Measurements from ENCODE around the gene FBXW11. TPM values are rescaled to one million over a fixed set of nuclear protein-coding genes. Genes with fewer than 3 reads are reported as not detected.

The FBXW11 gene
- total and polyA plus RNA-seq, 2 of the 8 experiments (the other 6 are each of a cell fraction or from before 2014, with no cell fraction given), result 45.0 to 75.6 TPM

GRCh38 chr5:171848006-171848405, 158.4 kb downstream of the FBXW11 start:
- Histone ChIP-seq H3K27me3 (replicated peaks in 1 of 4; ENCODE audit: control insufficient read depth in 3 of 4, extremely low read depth in 1 of 4, insufficient read depth in 3 of 4, low read length in 3 of 4) (no peaks in the 10 kb centered on the region), H2BK20ac (ENCODE audit: low read length) (no peak overlapping the region), H3K4me2 (ENCODE audit: insufficient read depth in 1 of 2, low read depth in 2 of 2, low read length in 2 of 2) (no peak overlapping the region), H3K23ac (ENCODE audit: insufficient read length) (no peak overlapping the region), H3K4me1 (replicated peaks in 1 of 4; ENCODE audit: control insufficient read depth in 3 of 4, insufficient read depth in 4 of 4, low read length in 3 of 4) (peaks cover 0 to 6% (median 1%) of the 10 kb centered on the region in 4 experiments; a peak in 5 of 7 replicates), H2BK120ac (replicated peaks; ENCODE audit: low read depth, low read length) (no peak overlapping the region), H3K79me1 (ENCODE audit: low read depth, low read length) (no peaks in the 10 kb centered on the region), H3K56ac (replicated peaks; ENCODE audit: insufficient read length, low read depth, low read length) (no peak overlapping the region), H2BK5ac (ENCODE audit: low read depth, low read length) (no peak overlapping the region), H3K9ac (replicated peaks in 1 of 4; ENCODE audit: extremely low read depth in 1 of 4, low read depth in 3 of 4, low read length in 3 of 4) (no peak overlapping the region), H3K36me3 (ENCODE audit: control insufficient read depth in 2 of 4, insufficient read depth in 4 of 4, low read length in 3 of 4) (no peaks in the 10 kb centered on the region), H3K79me2 (ENCODE audit: control insufficient read depth in 1 of 2, insufficient read depth in 2 of 2, low read length in 2 of 2) (no peaks in the 10 kb centered on the region), H4K8ac (ENCODE audit: extremely low read depth, insufficient read depth, low read length) (no peak overlapping the region), H3K23me2 (ENCODE audit: low read depth, low read length) (no peaks in the 10 kb centered on the region), H3K18ac (ENCODE audit: extremely low read depth, low read length) (no peak overlapping the region), H4K5ac (ENCODE audit: insufficient read length, low read depth, low read length) (no peak overlapping the region), H4K91ac (replicated peaks; ENCODE audit: insufficient read length, low read length) (no peak overlapping the region), H3K9me3 (ENCODE audit: insufficient read depth in 2 of 2, low read depth in 1 of 2, low read length in 1 of 2) (no peaks in the 10 kb centered on the region), H3K27ac (ENCODE audit: low read depth, low read length) (no peak overlapping the region), H2BK12ac (ENCODE audit: low read depth, low read length) (no peak overlapping the region), H3K4ac (replicated peaks; ENCODE audit: insufficient read length, low read depth, low read length) (no peak overlapping the region), H2BK15ac (ENCODE audit: low read length) (no peak overlapping the region), H3K4me3 (ENCODE audit: extremely low read depth in 1 of 4, insufficient read depth in 2 of 4, low read depth in 3 of 4, low read length in 4 of 4) (no peak overlapping the region), H4K20me1 (replicated peaks in 1 of 2; ENCODE audit: control insufficient read depth in 1 of 2, insufficient read depth in 2 of 2, low read length in 2 of 2) (no peaks in the 10 kb centered on the region), H3K14ac (ENCODE audit: insufficient read length) (no peak overlapping the region), H2AK5ac (ENCODE audit: low read depth, low read length) (no peak overlapping the region), H2AFZ (ENCODE audit: low read length) (no peak overlapping the region)
- DNase-seq (ENCODE audit: low read depth in 1 of 2, low spot score in 2 of 2), result no peak
- no peak for TF ChIP-seq CTBP2 (IDR thresholded peaks at IDR 0.05; ENCODE audit: borderline replicate concordance, insufficient read depth, insufficient read length, low read length)
- no peak for FAIRE-seq
- 89% methylated on average over 15 of the region's 15 CpGs; no CpG with 5 or more reads in 1 of the 2 experiments for WGBS, 2 experiments (ENCODE audit: extremely low coverage in 1 of 2, insufficient coverage in 1 of 2, insufficient read length in 1 of 2, insufficient replicate concordance in 2 of 2, low coverage in 1 of 2, low lambda C conversion rate in 2 of 2, missing lambda C conversion rate in 1 of 2)
- CTCF ChIA-PET (ENCODE audit: partially characterized antibody), result interaction anchor here (0.7 to 11.4 kb wide), 5 partner anchors 8 to 364 kb away, joined by 3 to 81 read pairs (median 4); no protein-coding TSS in a partner anchor
- POLR2A ChIA-PET (ENCODE audit: partially characterized antibody), result no interaction called here

Measured in H1 (cell line).